OCI-LY1 (cell line): Measurements from ENCODE around the gene MTM1.

Experiments
- H2AFZ ChIP-seq: fragments of 200-600 bp; sonication (generic), shearing (Covaris generic); 2 replicates; pipeline ENCODE4 v1.6.0; 2014; ENCODE audit warnings: antibody characterized with exemption, mild to moderate bottlenecking, low read length
- H3F3A ChIP-seq: fragments of 200-600 bp; sonication (generic), shearing (Covaris generic); 2 replicates; pipeline ENCODE4 v1.6.0; 2014; ENCODE audit warnings: mild to moderate bottlenecking, antibody characterized with exemption, low read length, moderate library complexity; ENCODE audit not compliant: insufficient read depth
- H3K27ac ChIP-seq: fragments of 200-600 bp; sonication (generic); 2 replicates; pipeline ENCODE4 v1.5.1; 2014; ENCODE audit warnings: low read length, mixed run types, mild to moderate bottlenecking, low read depth; ENCODE audit not compliant: poor library complexity, severe bottlenecking
- H3K27me3 ChIP-seq: fragments of 200-600 bp; sonication (generic); 2 replicates; pipeline ENCODE4 v1.6.0; 2014; ENCODE audit warnings: antibody characterized with exemption, mild to moderate bottlenecking, low read length, moderate library complexity; ENCODE audit not compliant: insufficient read depth
- H3K36me3 ChIP-seq: fragments of 200-600 bp; sonication (generic); 2 replicates; pipeline ENCODE4 v1.6.1; 2014; ENCODE audit warnings: mild to moderate bottlenecking, antibody characterized with exemption, low read length, moderate library complexity, mixed read lengths; ENCODE audit not compliant: insufficient read depth
- H3K4me1 ChIP-seq: fragments of 200-600 bp; sonication (generic); 2 replicates; pipeline ENCODE4 v1.5.1; 2014; ENCODE audit warnings: mild to moderate bottlenecking, low read length, moderate library complexity; ENCODE audit not compliant: insufficient read depth, severe bottlenecking
- H3K4me2 ChIP-seq: fragments of 200-600 bp; sonication (generic), shearing (Covaris generic); 2 replicates; pipeline ENCODE4 v1.6.1; 2014; ENCODE audit warnings: low read length
- H3K4me3 ChIP-seq: fragments of 200-600 bp; sonication (generic); 2 replicates; pipeline ENCODE4 v1.5.1; 2014; ENCODE audit warnings: low read length, low read depth, mild to moderate bottlenecking, mixed read lengths; ENCODE audit not compliant: poor library complexity, severe bottlenecking
- H3K79me2 ChIP-seq: fragments of 200-600 bp; shearing (Covaris generic); 2 replicates; pipeline ENCODE4 v1.6.1; 2016; ENCODE audit warnings: mixed run types, low read length, mixed read lengths; ENCODE audit not compliant: insufficient read depth
- H3K9ac ChIP-seq: fragments of 200-600 bp; sonication (generic), shearing (Covaris generic); 2 replicates; pipeline ENCODE4 v1.6.1; 2014; ENCODE audit warnings: mild to moderate bottlenecking, low read length, mixed read lengths
- H3K9me2 ChIP-seq: fragments of 200-600 bp; sonication (generic), shearing (Covaris generic); 2 replicates; pipeline ENCODE4 v1.6.1; 2014; ENCODE audit warnings: low read depth, mild to moderate bottlenecking, low read length, mixed read lengths
- H3K9me3 ChIP-seq: fragments of 200-600 bp; shearing (Covaris generic); 2 replicates; pipeline ENCODE4 v1.6.1; 2014; ENCODE audit warnings: low read length, mixed read lengths
- H4K20me1 ChIP-seq: fragments of 200-600 bp; sonication (generic), shearing (Covaris generic); 2 replicates; pipeline ENCODE4 v1.6.0; 2016; ENCODE audit warnings: mild to moderate bottlenecking, low read length; ENCODE audit not compliant: insufficient read depth
- CTCF ChIP-seq: fragments of 200-600 bp; sonication (generic), shearing (Covaris generic); IDR thresholded peaks from 2 replicates; pipeline ENCODE4 v1.5.1; 2017; ENCODE audit warnings: mild to moderate bottlenecking, antibody characterized with exemption, low read length, moderate library complexity, mixed read lengths
- EZH2 ChIP-seq: fragments of 200-600 bp; sonication (generic), shearing (Covaris generic); IDR thresholded peaks from 2 replicates; pipeline ENCODE4 v1.8.0; 2017; ENCODE audit warnings: borderline replicate concordance, mixed run types, mild to moderate bottlenecking, antibody characterized with exemption, low read length, moderate library complexity, mixed read lengths

Gene MTM1

GRCh38 chrX:150703695-150703974, 135.2 kb downstream of the MTM1 start:
- H3K9me2 ChIP-seq = no peaks in the 10 kb centered on the region
- no peak overlapping the region for H3K4me2 ChIP-seq
- H3F3A ChIP-seq = no peaks in the 10 kb centered on the region
- H3K79me2 ChIP-seq = 0 out of 2 replicates have a peak, but pooled peaks cover 11% of the 10 kb centered on the region
- H2AFZ ChIP-seq = no peak overlapping the region
- peaks cover 19% of the 10 kb centered on the region for H3K4me1 ChIP-seq
- no peaks in the 10 kb centered on the region for H3K27me3 ChIP-seq
- H3K36me3 ChIP-seq = peaks cover 69% of the 10 kb centered on the region
- TF ChIP-seq EZH2 (no peak), CTCF (no peak)
- no peaks in the 10 kb centered on the region for H4K20me1 ChIP-seq
- no peak overlapping the region for H3K27ac ChIP-seq
- H3K9me3 ChIP-seq = no peaks in the 10 kb centered on the region
- H3K4me3 ChIP-seq = no peak overlapping the region
- H3K9ac ChIP-seq = no peak overlapping the region

GRCh38 chrX:150704030-150704613, 135.7 kb downstream of the MTM1 start:
- Histone ChIP-seq H3K79me2 (0 out of 2 replicates have a peak, but pooled peaks cover 7% of the 10 kb centered on the region), H3K4me3 (no peak overlapping the region), H3K4me1 (peaks cover 15% of the 10 kb centered on the region), H2AFZ (no peak overlapping the region), H3F3A (no peaks in the 10 kb centered on the region), H4K20me1 (no peaks in the 10 kb centered on the region), H3K27me3 (no peaks in the 10 kb centered on the region), H3K9me2 (no peaks in the 10 kb centered on the region), H3K9ac (no peak overlapping the region), H3K36me3 (peaks cover 71% of the 10 kb centered on the region), H3K4me2 (no peak overlapping the region), H3K27ac (no peak overlapping the region), H3K9me3 (no peaks in the 10 kb centered on the region)
- TF ChIP-seq EZH2 = no peak
- no peak for TF ChIP-seq CTCF

GRCh38 chrX:150712619-150713018, 144.2 kb downstream of the MTM1 start:
- Histone ChIP-seq H3K36me3 (peaks cover 9% of the 10 kb centered on the region; the same call in 1 of the 2 replicates), H3K4me1 (peaks cover 14% of the 10 kb centered on the region), H4K20me1 (no peaks in the 10 kb centered on the region), H2AFZ (no peak overlapping the region), H3K4me2 (no peak overlapping the region), H3K27me3 (no peaks in the 10 kb centered on the region), H3K79me2 (peaks cover 10% of the 10 kb centered on the region; the same call in 1 of the 2 replicates), H3K4me3 (no peak overlapping the region), H3K9me2 (no peaks in the 10 kb centered on the region), H3F3A (no peaks in the 10 kb centered on the region), H3K9me3 (no peaks in the 10 kb centered on the region), H3K9ac (no peak overlapping the region), H3K27ac (no peak overlapping the region)
- TF ChIP-seq CTCF = no peak
- no peak for TF ChIP-seq EZH2
